ENCODE measurements around the gene PCSK7. TPM values are rescaled to one million over a fixed set of nuclear protein-coding genes. Genes with fewer than 3 reads are reported as not detected.

PCSK7 gene
- total and polyA plus RNA-seq, 10 of the 15 experiments (the other 5 are each of a cell fraction or from before 2014, with no cell fraction given): 5.5 to 81.5 (median 51.6) TPM

DNA sequence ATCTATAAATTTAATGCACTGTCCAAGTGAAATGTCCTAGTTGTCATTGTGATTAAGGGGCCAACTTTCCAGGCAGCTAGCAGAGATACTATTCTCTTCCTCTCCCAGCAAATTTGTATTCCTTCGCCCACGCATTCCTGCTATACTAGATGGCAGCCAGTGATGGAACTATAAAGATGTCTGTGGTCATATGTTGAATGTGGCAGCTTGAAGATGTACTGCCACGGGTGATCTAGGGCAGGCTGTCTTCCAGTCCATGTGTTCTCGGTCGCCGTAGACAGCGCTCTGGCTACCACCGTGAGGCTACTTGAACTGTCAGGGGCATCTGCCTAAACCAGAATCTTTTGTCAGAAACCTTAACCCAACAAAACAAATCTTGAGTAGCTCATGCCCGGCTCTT lies 61.7 kb downstream of the PCSK7 start (continued):
- no peak for TF ChIP-seq TARDBP (IDR thresholded peaks at IDR 0.05; ENCODE audit: borderline replicate concordance)

GRCh38 chr11:117169736-117170135 lies 62.1 kb downstream of the PCSK7 start:
- TF ChIP-seq SREBF1 (IDR thresholded peaks at IDR 0.05; ENCODE audit: low read length) (no peak), BMI1 (IDR thresholded peaks at IDR 0.05; ENCODE audit: borderline replicate concordance) (no peak), MTA2 (IDR thresholded peaks at IDR 0.05; ENCODE audit: low read depth) (no peak), ETV6 (conservative IDR thresholded peaks at IDR 0.05 in 1 of 2, IDR thresholded peaks at IDR 0.05 in 1 of 2; ENCODE audit: borderline replicate concordance in 1 of 2, low read depth in 1 of 2) (no peak), GABPA (IDR thresholded peaks at IDR 0.05; ENCODE audit: low read depth) (no peak), TBL1XR1 (IDR thresholded peaks at IDR 0.05; ENCODE audit: low read depth, low read length) (no peak)
- TF ChIP-seq, protein P1, sequence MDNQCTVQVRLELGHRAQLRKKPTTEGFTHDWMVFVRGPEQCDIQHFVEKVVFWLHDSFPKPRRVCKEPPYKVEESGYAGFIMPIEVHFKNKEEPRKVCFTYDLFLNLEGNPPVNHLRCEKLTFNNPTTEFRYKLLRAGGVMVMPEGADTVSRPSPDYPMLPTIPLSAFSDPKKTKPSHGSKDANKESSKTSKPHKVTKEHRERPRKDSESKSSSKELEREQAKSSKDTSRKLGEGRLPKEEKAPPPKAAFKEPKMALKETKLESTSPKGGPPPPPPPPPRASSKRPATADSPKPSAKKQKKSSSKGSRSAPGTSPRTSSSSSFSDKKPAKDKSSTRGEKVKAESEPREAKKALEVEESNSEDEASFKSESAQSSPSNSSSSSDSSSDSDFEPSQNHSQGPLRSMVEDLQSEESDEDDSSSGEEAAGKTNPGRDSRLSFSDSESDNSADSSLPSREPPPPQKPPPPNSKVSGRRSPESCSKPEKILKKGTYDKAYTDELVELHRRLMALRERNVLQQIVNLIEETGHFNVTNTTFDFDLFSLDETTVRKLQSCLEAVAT (IDR thresholded peaks at IDR 0.05): no peak
- 97% methylated on average over 2 of the region's 2 CpGs for WGBS (ENCODE audit: insufficient coverage, insufficient replicate concordance, low lambda C conversion rate, missing lambda C conversion rate)
- intact Hi-C loops (cut with micrococcal nuclease; ENCODE audit: unreplicated experiment) (no loop called here), in situ Hi-C loops (cut with MboI) (no loop called here)
- RAD21 ChIA-PET (ENCODE audit: unreplicated experiment): interaction anchor here (1.0 kb wide), 1 partner anchor 10 kb away, joined by 3 read pairs; no protein-coding TSS in a partner anchor
- FAIRE-seq (no peak), DNase-seq (ENCODE audit: low read depth, low spot score) (no peak), ATAC-seq (no peak)
- Histone ChIP-seq H4K20me1 (ENCODE audit: control insufficient read depth, insufficient read depth) (no peaks in the 10 kb centered on the region), H3K4me2 (ENCODE audit: control insufficient read depth, insufficient read depth) (no peak overlapping the region), H3K9me3 (replicated peaks; ENCODE audit: control insufficient read depth, insufficient read depth, low read length) (no peaks in the 10 kb centered on the region), H3K36me3 (ENCODE audit: control insufficient read depth in 2 of 2, insufficient read depth in 2 of 2, low read length in 1 of 2) (peaks cover 6 to 21% of the 10 kb centered on the region in 2 experiments), H3K4me3 (no peak overlapping the region), H3K9ac (ENCODE audit: control insufficient read depth, insufficient read depth, low read length) (no peak overlapping the region), H3K27ac (ENCODE audit: control insufficient read depth, insufficient read depth) (no peak overlapping the region), H2AFZ (ENCODE audit: control insufficient read depth, low read depth, low read length) (no peak overlapping the region), H3K4me1 (ENCODE audit: control insufficient read depth, insufficient read depth, low read length) (no peaks in the 10 kb centered on the region), H3K27me3 (replicated peaks in 1 of 2; ENCODE audit: control insufficient read depth in 2 of 2, insufficient read depth in 2 of 2, low read length in 1 of 2) (no peaks in the 10 kb centered on the region), H3K79me2 (ENCODE audit: control insufficient read depth, insufficient read depth, low read length) (no peaks in the 10 kb centered on the region)
- SMC1A ChIA-PET (ENCODE audit: uncharacterized antibody, unreplicated experiment): interaction anchor here (1.1 to 2.3 kb wide), 4 partner anchors 8 to 24 kb away, joined by 4 to 15 read pairs (median 7); partner anchors contain the start of gene SIDT2
- POLR2A ChIA-PET: interaction anchor here (1.0 kb wide), 1 partner anchor 9 kb away, joined by 3 read pairs; no protein-coding TSS in a partner anchor
- CTCF ChIA-PET: interaction anchor here (1.0 to 5.1 kb wide), 3 partner anchors 12 to 56 kb away, joined by 3 to 44 read pairs (median 3); no protein-coding TSS in a partner anchor
- TSS peak; percentile 16 for BruUV-seq (replicated peaks)

Data from GM12878 (cell line).